SU-DHL-6 (cell line): Measurements from ENCODE around the gene STN1.
A peak's percentile ranks its signal among the peaks of the same experiment; 100 is the strongest.

Experiments
- H2AFZ ChIP-seq: fragments of 200-600 bp; sonication (generic); 2 replicates; pipeline ENCODE4 v1.6.1; 2014; ENCODE audit warnings: low read depth, mild to moderate bottlenecking, moderate library complexity, mixed read lengths, antibody characterized with exemption, low read length; ENCODE audit not compliant: severe bottlenecking
- H3F3A ChIP-seq: fragments of 200-600 bp; shearing (Covaris generic); 2 replicates; pipeline ENCODE4 v1.6.0; 2016; ENCODE audit warnings: antibody characterized with exemption, mild to moderate bottlenecking; ENCODE audit not compliant: insufficient read depth
- H3K27ac ChIP-seq: fragments of 200-600 bp; sonication (generic); 2 replicates; pipeline ENCODE4 v1.5.1; 2016; ENCODE audit warnings: low read depth, mild to moderate bottlenecking, low read length, moderate library complexity, mixed read lengths
- H3K27me3 ChIP-seq: fragments of 200-600 bp; sonication (generic), shearing (Covaris generic); 2 replicates; pipeline ENCODE4 v1.6.0; 2014; ENCODE audit warnings: mild to moderate bottlenecking, low read length
- H3K36me3 ChIP-seq: fragments of 200-600 bp; sonication (generic); 2 replicates; pipeline ENCODE4 v1.6.1; 2014; ENCODE audit warnings: mild to moderate bottlenecking, low read length, mixed read lengths
- H3K4me2 ChIP-seq: fragments of 300-600, 200-600 bp; shearing (Covaris generic), sonication (generic); 2 replicates; pipeline ENCODE4 v1.6.0; 2014; ENCODE audit warnings: low read length, low read depth, mild to moderate bottlenecking; ENCODE audit not compliant: poor library complexity, severe bottlenecking
- H3K4me3 ChIP-seq: fragments of 200-600 bp; sonication (generic); 2 replicates; pipeline ENCODE4 v1.5.1; 2014; ENCODE audit warnings: antibody characterized with exemption, low read length, mild to moderate bottlenecking, mixed read lengths; ENCODE audit not compliant: insufficient read depth, poor library complexity, severe bottlenecking
- H3K79me2 ChIP-seq: fragments of 200-600 bp; sonication (generic); 2 replicates; pipeline ENCODE4 v1.6.1; 2014; ENCODE audit warnings: mild to moderate bottlenecking, low read length, moderate library complexity; ENCODE audit not compliant: insufficient read depth
- H3K9ac ChIP-seq: fragments of 200-600 bp; sonication (generic); 2 replicates; pipeline ENCODE4 v1.7.0; 2014; ENCODE audit warnings: mild to moderate bottlenecking, low read length
- H3K9me2 ChIP-seq: fragments of 200-600 bp; sonication (generic); replicated peaks from 2 replicates; pipeline ENCODE4 v1.6.1; 2014; ENCODE audit warnings: low read length; ENCODE audit not compliant: insufficient read depth
- H3K9me3 ChIP-seq: fragments of 200-600 bp; sonication (generic); 2 replicates; pipeline ENCODE4 v1.6.1; 2014; ENCODE audit warnings: low read length, mixed read lengths; ENCODE audit not compliant: insufficient read depth
- H4K20me1 ChIP-seq: fragments of 200-600 bp; sonication (generic); 2 replicates; pipeline ENCODE4 v1.6.1; 2014; ENCODE audit warnings: low read depth, mild to moderate bottlenecking, antibody characterized with exemption, low read length, moderate library complexity, mixed read lengths
- CTCF ChIP-seq: fragments of 200-600 bp; sonication (generic); IDR thresholded peaks from one replicate; pipeline ENCODE4 v1.5.1; 2017; ENCODE audit warnings: antibody characterized with exemption, mild to moderate bottlenecking, low read length, moderate library complexity; ENCODE audit not compliant: insufficient read depth, poor library complexity, severe bottlenecking
- EZH2phosphoT487 ChIP-seq: fragments of 200-600 bp; sonication (generic), shearing (Covaris generic); conservative IDR thresholded peaks from 2 replicates; pipeline ENCODE4 v1.6.1; 2018; ENCODE audit warnings: mild to moderate bottlenecking, antibody characterized with exemption, low read length, moderate library complexity, mixed read lengths

The STN1 gene

GRCh38 chr10:103889121-103889720, 28.8 kb downstream of the STN1 start:
- Histone ChIP-seq H4K20me1 (no peaks in the 10 kb centered on the region), H3K9me2 (no peaks in the 10 kb centered on the region), H2AFZ (no peak overlapping the region), H3K9me3 (no peaks in the 10 kb centered on the region), H3K4me2 (no peak overlapping the region), H3K36me3 (no peaks in the 10 kb centered on the region), H3F3A (no peaks in the 10 kb centered on the region), H3K27ac (no peak overlapping the region), H3K79me2 (no peaks in the 10 kb centered on the region), H3K4me3 (no peak overlapping the region), H3K9ac (no peak overlapping the region), H3K27me3 (no peaks in the 10 kb centered on the region)
- TF ChIP-seq EZH2phosphoT487 (no peak), CTCF (no peak)

DNA sequence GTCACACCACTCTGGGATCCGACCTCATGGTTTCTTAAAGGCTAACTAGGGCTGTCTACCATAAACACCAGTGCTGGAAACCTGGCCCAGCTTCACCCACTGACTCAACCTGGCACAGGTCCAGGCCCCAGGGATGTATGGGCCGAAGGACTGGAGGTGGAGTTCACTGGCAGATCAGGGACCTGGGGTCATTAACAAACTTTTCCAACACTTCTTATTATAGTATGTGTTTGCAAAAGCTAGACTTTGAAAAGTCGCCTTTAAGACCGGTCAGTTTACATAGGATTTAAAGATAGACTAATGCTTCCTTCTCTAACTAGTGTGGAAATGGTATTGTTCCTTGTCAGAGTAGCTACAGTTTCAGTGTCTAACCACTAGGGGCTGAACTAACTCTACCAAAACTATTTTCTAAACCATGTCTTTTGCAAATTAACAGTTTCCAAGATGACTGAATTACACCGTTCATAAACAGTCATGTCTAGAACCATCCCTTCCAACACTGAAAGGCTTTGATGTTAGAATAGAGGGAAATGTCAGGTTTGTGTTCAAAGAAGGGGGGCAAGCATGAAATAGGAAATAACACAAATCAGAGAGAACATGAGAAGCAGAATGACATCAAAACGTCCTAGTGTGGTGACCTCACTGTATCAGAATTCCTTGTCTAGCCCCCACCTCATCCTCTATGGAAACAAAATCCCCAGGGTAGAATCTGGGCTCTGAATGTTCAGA, 29.7 kb downstream of the STN1 start:
- Histone ChIP-seq H3K9ac (no peak overlapping the region), H3K79me2 (no peaks in the 10 kb centered on the region), H2AFZ (no peak overlapping the region), H3K36me3 (no peaks in the 10 kb centered on the region), H3K27me3 (no peaks in the 10 kb centered on the region), H3K27ac (no peak overlapping the region), H3F3A (no peaks in the 10 kb centered on the region), H3K4me3 (no peak overlapping the region), H3K9me3 (no peaks in the 10 kb centered on the region), H3K9me2 (no peaks in the 10 kb centered on the region), H3K4me2 (no peak overlapping the region), H4K20me1 (no peaks in the 10 kb centered on the region)
- no peak for TF ChIP-seq EZH2phosphoT487
- TF ChIP-seq CTCF: peak; percentile 90

DNA sequence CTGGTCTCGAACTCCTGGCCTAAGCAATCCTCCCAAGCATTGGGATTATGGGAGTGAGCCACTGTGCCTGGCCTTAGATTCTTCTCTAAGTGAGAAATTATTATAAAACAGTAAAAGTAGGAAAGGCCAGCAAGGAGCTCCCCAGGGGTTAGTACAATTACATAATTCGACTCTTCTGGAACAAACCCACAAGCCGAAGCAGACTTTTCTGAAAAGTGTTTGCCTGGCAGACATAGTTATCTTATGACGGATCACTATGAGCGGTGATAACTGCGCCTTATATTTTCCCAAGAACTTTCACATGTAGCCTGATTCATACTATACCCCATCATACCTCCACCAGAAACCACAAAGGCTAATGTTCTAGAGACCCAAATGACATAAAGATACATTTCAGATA, 32.4 kb downstream of the STN1 start:
- TF ChIP-seq EZH2phosphoT487 (no peak), CTCF (no peak)
- Histone ChIP-seq H3K4me2 (no peak overlapping the region), H2AFZ (no peak overlapping the region), H3K9ac (no peak overlapping the region), H3K9me2 (no peaks in the 10 kb centered on the region), H3K27me3 (no peaks in the 10 kb centered on the region), H3F3A (no peaks in the 10 kb centered on the region), H3K79me2 (no peaks in the 10 kb centered on the region), H3K36me3 (no peaks in the 10 kb centered on the region), H3K9me3 (no peaks in the 10 kb centered on the region), H4K20me1 (no peaks in the 10 kb centered on the region), H3K27ac (no peak overlapping the region), H3K4me3 (no peak overlapping the region)
